OCI-LY3 (cell line): ENCODE results near the gene PAPOLG.

ENCODE experiments used
- H2AFZ ChIP-seq: fragments of 200-600, 300-600 bp; shearing (Covaris generic); 2 replicates; pipeline ENCODE4 v1.6.0; 2014; ENCODE audit warnings: antibody characterized with exemption, low read depth, low read length
- H3K27ac ChIP-seq: fragments of 200-600, 300-600 bp; sonication (generic); 2 replicates; pipeline ENCODE4 v1.5.1; 2014; ENCODE audit warnings: mild to moderate bottlenecking, low read length, moderate library complexity, mixed read lengths
- H3K27me3 ChIP-seq: fragments of 200-600, 300-600 bp; sonication (generic); 2 replicates; pipeline ENCODE4 v1.6.1; 2014; ENCODE audit warnings: low read depth, low read length, mixed read lengths
- H3K36me3 ChIP-seq: fragments of 200-600, 300-600 bp; sonication (generic); replicated peaks from 2 replicates; pipeline ENCODE3; 2014; ENCODE audit warnings: low read depth, low read length, mixed read lengths
- H3K4me1 ChIP-seq: fragments of 300-600, 200-600 bp; sonication (generic); 2 replicates; pipeline ENCODE4 v1.6.1; 2014; ENCODE audit warnings: low read length, mixed read lengths
- H3K4me2 ChIP-seq: fragments of 200-600, 300-600 bp; sonication (generic); 2 replicates; pipeline ENCODE4 v1.6.1; 2014; ENCODE audit warnings: low read length, mixed read lengths
- H3K4me3 ChIP-seq: fragments of 300-600, 200-600 bp; sonication (generic); 2 replicates; pipeline ENCODE4 v1.5.1; 2014; ENCODE audit warnings: antibody characterized with exemption, mild to moderate bottlenecking, low read length, moderate library complexity
- H3K79me2 ChIP-seq: fragments of 300-600, 200-600 bp; shearing (Covaris generic); 2 replicates; pipeline ENCODE4 v1.6.1; 2014; ENCODE audit warnings: mild to moderate bottlenecking, low read length, mixed read lengths
- H3K9ac ChIP-seq: fragments of 300-600, 200-600 bp; shearing (Covaris generic); 2 replicates; pipeline ENCODE4 v1.6.0; 2014; ENCODE audit warnings: mild to moderate bottlenecking, low read length, moderate library complexity
- H3K9me3 ChIP-seq: fragments of 200-600, 300-600 bp; shearing (Covaris generic); 2 replicates; pipeline ENCODE4 v1.6.1; 2014; ENCODE audit warnings: low read length, mixed read lengths; ENCODE audit not compliant: insufficient read depth
- H4K20me1 ChIP-seq: fragments of 200-600, 300-600 bp; sonication (generic); 2 replicates; pipeline ENCODE4 v1.6.1; 2016; ENCODE audit warnings: low read length, mixed read lengths; ENCODE audit not compliant: insufficient read depth
- CTCF ChIP-seq: fragments of 200-600, 300-600 bp; sonication (generic); IDR thresholded peaks from 2 replicates; pipeline ENCODE4 v1.5.1; 2014; ENCODE audit warnings: antibody characterized with exemption, low read length, low read depth
- EZH2phosphoT487 ChIP-seq: fragments of 200-600 bp; shearing (Covaris generic); IDR thresholded peaks from 2 replicates; pipeline ENCODE4 v1.6.1; 2018; ENCODE audit warnings: antibody characterized with exemption, mixed run types, low read depth

The PAPOLG gene

DNA sequence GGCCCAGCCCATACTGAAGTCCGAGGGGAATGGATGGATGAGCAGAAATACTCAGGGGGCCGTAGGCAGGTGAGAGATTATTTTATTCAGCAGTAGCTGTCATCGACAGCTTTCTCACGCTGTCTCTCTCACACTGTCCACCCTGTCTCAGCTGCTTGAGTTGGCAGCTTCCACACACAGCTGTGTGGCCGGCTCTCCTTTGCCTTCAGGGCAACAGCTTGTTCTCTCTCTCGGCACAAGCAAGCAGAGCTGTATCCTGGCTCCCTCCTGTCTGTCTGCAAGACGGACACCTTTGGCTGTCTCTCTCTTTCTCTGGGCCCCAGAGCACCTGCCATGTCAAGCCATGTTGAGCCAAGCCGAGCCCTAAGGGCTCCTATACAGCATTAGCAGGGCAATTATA, 9.8 kb upstream of the PAPOLG start:
- H4K20me1 ChIP-seq, result no peaks in the 10 kb centered on the region
- no peak overlapping the region for H3K27ac ChIP-seq
- H3K27me3 ChIP-seq, result no peaks in the 10 kb centered on the region
- H3K9ac ChIP-seq, result no peak overlapping the region
- H3K4me3 ChIP-seq, result no peak overlapping the region
- no peak for TF ChIP-seq CTCF
- TF ChIP-seq EZH2phosphoT487, result no peak
- no peaks in the 10 kb centered on the region for H3K79me2 ChIP-seq
- H3K36me3 ChIP-seq, result no peaks in the 10 kb centered on the region
- H2AFZ ChIP-seq, result no peak overlapping the region
- H3K4me1 ChIP-seq, result no peaks in the 10 kb centered on the region
- H3K9me3 ChIP-seq, result no peaks in the 10 kb centered on the region
- H3K4me2 ChIP-seq, result no peak overlapping the region

DNA sequence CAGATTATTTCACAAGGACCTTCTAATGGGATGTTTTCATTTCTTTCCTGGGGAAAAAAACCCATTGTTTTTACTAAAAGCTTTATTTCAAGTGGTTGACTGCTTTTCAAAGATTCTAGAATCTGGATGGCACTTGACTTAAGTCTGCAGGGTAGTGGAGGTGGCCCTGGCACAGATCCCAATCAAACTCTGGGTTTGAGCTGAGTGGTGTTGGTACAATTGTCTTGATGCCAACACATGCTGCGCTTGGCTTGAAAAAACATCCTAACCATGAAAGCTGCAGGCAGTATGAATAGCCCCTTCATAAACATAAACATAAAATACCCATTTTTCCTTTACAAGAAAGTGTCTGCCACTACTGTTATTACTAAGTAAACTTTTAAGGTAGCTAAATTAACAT, 3.6 kb downstream of the PAPOLG start:
- H3K79me2 ChIP-seq, result peaks cover 31% of the 10 kb centered on the region
- H3K27me3 ChIP-seq, result no peaks in the 10 kb centered on the region
- H2AFZ ChIP-seq, result no peak overlapping the region
- H3K9me3 ChIP-seq, result no peaks in the 10 kb centered on the region
- H3K4me3 ChIP-seq, result no peak overlapping the region
- H3K4me1 ChIP-seq, result peaks cover 15% of the 10 kb centered on the region
- no peak overlapping the region for H3K9ac ChIP-seq
- H4K20me1 ChIP-seq, result peaks cover 16% of the 10 kb centered on the region
- TF ChIP-seq EZH2phosphoT487 (no peak), CTCF (no peak)
- no peak overlapping the region for H3K27ac ChIP-seq
- H3K4me2 ChIP-seq, result no peak overlapping the region
- H3K36me3 ChIP-seq, result peaks cover 32% of the 10 kb centered on the region

DNA sequence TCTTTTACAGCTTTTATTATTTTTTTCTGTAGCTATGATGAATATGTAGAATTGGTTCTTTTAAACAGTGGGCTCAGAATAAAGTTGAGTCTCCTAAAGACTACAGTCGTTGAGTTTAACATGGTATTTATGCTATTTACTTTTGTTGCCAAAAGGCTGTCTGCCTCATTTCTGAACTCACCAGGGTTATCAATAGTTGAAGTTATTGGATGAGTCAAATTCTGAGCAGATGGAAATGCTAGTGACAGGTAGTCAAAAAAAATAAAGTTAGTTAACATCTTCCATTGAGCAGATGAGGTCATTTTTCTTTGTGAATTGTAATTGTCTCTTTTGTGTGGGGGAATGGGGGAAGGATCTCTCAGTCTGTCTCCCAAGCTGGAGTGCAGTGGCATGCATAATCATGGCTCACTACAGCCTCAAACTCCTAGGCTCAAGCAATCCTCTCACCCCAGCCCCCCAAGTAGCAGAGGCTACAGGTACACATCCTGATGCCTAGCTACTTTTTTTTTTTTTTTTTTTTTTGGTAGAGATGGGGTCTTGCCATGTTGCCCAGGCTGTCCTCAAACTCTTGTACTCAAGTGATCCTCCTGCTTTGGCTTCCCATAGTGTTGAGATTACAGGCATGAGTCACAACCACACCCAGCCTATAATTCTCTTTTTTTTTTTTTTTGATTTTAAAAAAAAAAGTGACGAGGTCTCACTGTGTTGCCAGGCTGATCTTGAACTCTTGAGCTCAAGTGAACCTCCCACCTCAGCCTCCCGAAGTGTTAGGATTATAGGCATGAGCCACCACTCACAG, 8.9 kb downstream of the PAPOLG start:
- Histone ChIP-seq H3K9me3 (no peaks in the 10 kb centered on the region), H3K9ac (no peak overlapping the region), H4K20me1 (0 out of 2 replicates have a peak, but pooled peaks cover 8% of the 10 kb centered on the region), H3K27ac (no peak overlapping the region), H3K36me3 (peaks cover 55% of the 10 kb centered on the region), H2AFZ (no peak overlapping the region), H3K27me3 (no peaks in the 10 kb centered on the region), H3K4me2 (no peak overlapping the region), H3K4me3 (no peak overlapping the region), H3K79me2 (no peaks in the 10 kb centered on the region), H3K4me1 (0 out of 2 replicates have a peak, but pooled peaks cover 4% of the 10 kb centered on the region)
- TF ChIP-seq EZH2phosphoT487 (no peak), CTCF (no peak)

DNA sequence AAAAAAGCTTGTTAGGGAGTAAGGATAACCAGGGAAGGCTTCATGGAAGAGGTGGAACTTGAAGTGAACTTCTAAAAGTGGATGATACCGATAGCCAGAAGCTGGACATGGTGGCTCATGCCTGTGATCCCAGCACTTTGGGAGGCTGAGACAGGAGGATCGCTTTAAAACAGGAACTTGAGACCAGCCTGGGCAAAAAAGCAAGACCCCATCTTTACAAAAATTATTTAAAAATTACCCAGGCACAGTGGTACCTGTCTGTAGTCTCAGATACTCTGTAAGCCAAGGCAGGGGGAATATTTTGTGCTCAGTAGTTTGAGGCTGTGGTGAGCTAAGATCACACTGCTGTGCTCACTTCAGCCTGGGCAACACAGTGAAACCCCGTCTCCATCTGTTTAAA, 10.2 kb downstream of the PAPOLG start:
- Histone ChIP-seq H3K27me3 (no peaks in the 10 kb centered on the region), H2AFZ (no peak overlapping the region), H3K27ac (no peak overlapping the region), H3K9me3 (no peaks in the 10 kb centered on the region), H3K4me2 (no peak overlapping the region), H3K36me3 (peaks cover 51% of the 10 kb centered on the region), H3K79me2 (no peaks in the 10 kb centered on the region), H3K9ac (no peak overlapping the region), H4K20me1 (0 out of 2 replicates have a peak, but pooled peaks cover 3% of the 10 kb centered on the region), H3K4me1 (0 out of 2 replicates have a peak, but pooled peaks cover 4% of the 10 kb centered on the region), H3K4me3 (no peak overlapping the region)
- no peak for TF ChIP-seq CTCF
